ENCODE results near the gene FANCD2.
"Not testable (repeated sequence)": the region's sequence is repeated elsewhere in the genome, so short reads cannot be mapped to it uniquely, and the experiment has no call there.

Gene FANCD2

DNA sequence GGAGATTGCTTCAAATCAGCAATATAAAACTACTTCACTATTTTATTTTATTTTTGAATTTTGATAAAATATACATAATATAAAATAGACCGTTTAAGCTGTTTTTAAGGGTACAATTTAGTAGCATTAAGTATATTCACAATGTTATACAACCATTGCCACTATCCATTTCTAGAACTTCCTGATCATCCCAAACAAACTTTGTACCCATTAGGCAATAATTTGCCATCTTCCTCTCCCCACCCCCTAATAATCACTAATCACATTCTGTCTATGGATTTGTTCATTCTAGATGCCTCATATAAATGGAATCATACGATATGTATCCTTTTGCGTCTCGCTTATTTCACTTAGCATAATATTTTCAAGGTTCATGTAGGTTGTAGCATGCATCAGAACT, 28.9 kb downstream of the FANCD2 start:
- Histone ChIP-seq H3K9me3 (ENCODE audit: control extremely low read depth in 1 of 5, control insufficient read depth in 4 of 5, insufficient read depth in 2 of 5, low read depth in 1 of 5, low read length in 4 of 5) (no peaks in the 10 kb centered on the region), H3K27me3 (replicated peaks in 2 of 5; ENCODE audit: control insufficient read depth in 4 of 5, insufficient read depth in 5 of 5, low read length in 4 of 5) (no peaks in the 10 kb centered on the region), H3K36me3 (ENCODE audit: control insufficient read depth in 4 of 4, insufficient read depth in 4 of 4, low read length in 3 of 4) (peaks cover 0 to 7% (median 3%) of the 10 kb centered on the region in 4 experiments), H3K4me1 (ENCODE audit: control extremely low read depth in 1 of 4, control insufficient read depth in 4 of 4, insufficient read depth in 4 of 4, low read length in 3 of 4) (no peaks in the 10 kb centered on the region), H3K27ac (ENCODE audit: insufficient read depth in 1 of 2, low read depth in 1 of 2, low read length in 2 of 2, poor library complexity in 1 of 2, severe bottlenecking in 2 of 2) (no peak overlapping the region), H3K4me3 (ENCODE audit: control insufficient read depth in 1 of 7, extremely low read depth in 1 of 7, insufficient read depth in 4 of 7, low read depth in 2 of 7, low read length in 6 of 7) (no peak overlapping the region)
- CTCF ChIA-PET = interaction anchor here (0.8 kb wide), 1 partner anchor 13 kb away, joined by 3 read pairs; no protein-coding TSS in a partner anchor
- WGBS (ENCODE audit: insufficient coverage) = no CpG with 5 or more reads among the region's 4 CpGs
- no peak for DNase-seq
- POLR2A ChIA-PET = no interaction called here

GRCh38 chr3:10070077-10070476, 43.8 kb downstream of the FANCD2 start:
- H3K4me1 ChIP-seq (ENCODE audit: control extremely low read depth in 1 of 4, control insufficient read depth in 4 of 4, insufficient read depth in 4 of 4, low read length in 3 of 4); CTCF ChIA-PET; H3K9me3 ChIP-seq (ENCODE audit: control extremely low read depth in 1 of 5, control insufficient read depth in 4 of 5, insufficient read depth in 2 of 5, low read depth in 1 of 5, low read length in 4 of 5); H3K27me3 ChIP-seq (replicated peaks in 2 of 5; ENCODE audit: control insufficient read depth in 4 of 5, insufficient read depth in 5 of 5, low read length in 4 of 5); DNase-seq; H3K4me3 ChIP-seq (ENCODE audit: control insufficient read depth in 1 of 7, extremely low read depth in 1 of 7, insufficient read depth in 4 of 7, low read depth in 2 of 7, low read length in 6 of 7); H3K27ac ChIP-seq (ENCODE audit: insufficient read depth in 1 of 2, low read depth in 1 of 2, low read length in 2 of 2, poor library complexity in 1 of 2, severe bottlenecking in 2 of 2); POLR2A ChIA-PET: not testable (repeated sequence)
- 100% methylated on average over 12 of the region's 33 CpGs for WGBS (ENCODE audit: insufficient coverage)
- H3K36me3 ChIP-seq (ENCODE audit: control insufficient read depth in 4 of 4, insufficient read depth in 4 of 4, low read length in 3 of 4) = peaks cover 7 to 30% (median 21%) of the 10 kb centered on the region in 4 experiments

- CTCF ChIA-PET = interaction anchor here (0.8 kb wide), 1 partner anchor 293 kb away, joined by 3 read pairs; no protein-coding TSS in a partner anchor
- Histone ChIP-seq H3K9me3 (ENCODE audit: control extremely low read depth in 1 of 5, control insufficient read depth in 4 of 5, insufficient read depth in 2 of 5, low read depth in 1 of 5, low read length in 4 of 5) (no peaks in the 10 kb centered on the region), H3K4me3 (ENCODE audit: control insufficient read depth in 1 of 7, extremely low read depth in 1 of 7, insufficient read depth in 4 of 7, low read depth in 2 of 7, low read length in 6 of 7) (no peak overlapping the region), H3K27ac (ENCODE audit: insufficient read depth in 1 of 2, low read depth in 1 of 2, low read length in 2 of 2, poor library complexity in 1 of 2, severe bottlenecking in 2 of 2) (no peak overlapping the region), H3K4me1 (ENCODE audit: control extremely low read depth in 1 of 4, control insufficient read depth in 4 of 4, insufficient read depth in 4 of 4, low read length in 3 of 4) (no peaks in the 10 kb centered on the region), H3K36me3 (ENCODE audit: control insufficient read depth in 4 of 4, insufficient read depth in 4 of 4, low read length in 3 of 4) (peaks cover 3 to 35% (median 15%) of the 10 kb centered on the region in 4 experiments), H3K27me3 (replicated peaks in 2 of 5; ENCODE audit: control insufficient read depth in 4 of 5, insufficient read depth in 5 of 5, low read length in 4 of 5) (no peaks in the 10 kb centered on the region)
- no peak for DNase-seq
- POLR2A ChIA-PET = no interaction called here
Observed at GRCh38 chr3:10074666-10075065, 48.4 kb downstream of the FANCD2 start.

DNA sequence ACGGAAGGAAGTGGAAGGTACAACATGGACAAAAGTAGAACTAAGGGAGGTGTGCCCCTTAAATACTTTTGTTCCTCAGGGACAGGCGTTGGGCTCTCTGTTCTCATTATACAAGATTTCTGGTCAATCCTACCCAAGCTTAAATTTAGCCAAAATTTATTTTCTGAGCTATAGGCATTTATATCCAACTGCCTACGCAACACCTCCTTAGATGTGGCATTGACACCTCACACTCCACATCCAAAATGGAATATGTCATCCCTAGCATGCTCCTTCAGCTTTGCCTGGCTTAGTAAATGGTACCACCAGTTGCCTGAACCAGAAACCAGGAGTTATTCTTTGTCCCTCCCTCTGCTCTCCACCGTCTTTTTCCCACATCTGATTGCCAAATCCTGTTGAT, 55.6 kb downstream of the FANCD2 start:
- Histone ChIP-seq H3K27me3 (replicated peaks in 2 of 5; ENCODE audit: control insufficient read depth in 4 of 5, insufficient read depth in 5 of 5, low read length in 4 of 5) (no peaks in the 10 kb centered on the region), H3K4me3 (ENCODE audit: control insufficient read depth in 1 of 7, extremely low read depth in 1 of 7, insufficient read depth in 4 of 7, low read depth in 2 of 7, low read length in 6 of 7) (no peak overlapping the region), H3K36me3 (ENCODE audit: control insufficient read depth in 4 of 4, insufficient read depth in 4 of 4, low read length in 3 of 4) (peaks cover 20 to 63% (median 39%) of the 10 kb centered on the region in 4 experiments), H3K4me1 (ENCODE audit: control extremely low read depth in 1 of 4, control insufficient read depth in 4 of 4, insufficient read depth in 4 of 4, low read length in 3 of 4) (no peaks in the 10 kb centered on the region), H3K9me3 (ENCODE audit: control extremely low read depth in 1 of 5, control insufficient read depth in 4 of 5, insufficient read depth in 2 of 5, low read depth in 1 of 5, low read length in 4 of 5) (no peaks in the 10 kb centered on the region), H3K27ac (ENCODE audit: insufficient read depth in 1 of 2, low read depth in 1 of 2, low read length in 2 of 2, poor library complexity in 1 of 2, severe bottlenecking in 2 of 2) (no peak overlapping the region)
- DNase-seq = no peak
- WGBS (ENCODE audit: insufficient coverage) = 95% methylated on average over 3 of the region's 4 CpGs
- POLR2A ChIA-PET = interaction anchor here (0.6 kb wide), 1 partner anchor 24 kb away, joined by 3 read pairs; no protein-coding TSS in a partner anchor
- CTCF ChIA-PET = no interaction called here

DNA sequence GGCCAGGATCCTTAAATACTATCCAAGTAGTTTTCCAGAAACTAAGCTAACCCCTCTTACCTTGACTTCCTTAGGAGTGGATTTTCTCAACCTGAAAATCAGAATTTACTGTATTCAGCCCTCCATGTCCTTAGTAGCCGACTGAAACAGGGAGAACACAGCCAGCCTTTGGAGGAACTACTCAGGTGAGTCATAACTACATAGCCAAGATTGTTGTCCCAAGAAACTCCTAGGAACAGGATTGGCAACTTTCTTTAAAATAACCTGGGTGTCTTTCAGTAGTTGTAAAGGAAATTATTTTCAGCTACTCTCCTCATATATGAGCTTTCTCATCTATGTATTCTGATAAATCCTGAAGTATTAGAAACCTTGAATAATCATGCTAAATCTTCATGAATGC, 59.5 kb downstream of the FANCD2 start:
- DNase-seq = no peak
- POLR2A ChIA-PET = no interaction called here
- no peaks in the 10 kb centered on the region for H3K27me3 ChIP-seq (replicated peaks in 2 of 5; ENCODE audit: control insufficient read depth in 4 of 5, insufficient read depth in 5 of 5, low read length in 4 of 5)
- H3K4me1 ChIP-seq (ENCODE audit: control extremely low read depth in 1 of 4, control insufficient read depth in 4 of 4, insufficient read depth in 4 of 4, low read length in 3 of 4) = no peaks in the 10 kb centered on the region
- no peaks in the 10 kb centered on the region for H3K9me3 ChIP-seq (ENCODE audit: control extremely low read depth in 1 of 5, control insufficient read depth in 4 of 5, insufficient read depth in 2 of 5, low read depth in 1 of 5, low read length in 4 of 5)
- H3K27ac ChIP-seq (ENCODE audit: insufficient read depth in 1 of 2, low read depth in 1 of 2, low read length in 2 of 2, poor library complexity in 1 of 2, severe bottlenecking in 2 of 2) = no peak overlapping the region
- H3K4me3 ChIP-seq (ENCODE audit: control insufficient read depth in 1 of 7, extremely low read depth in 1 of 7, insufficient read depth in 4 of 7, low read depth in 2 of 7, low read length in 6 of 7) = no peak overlapping the region
- H3K36me3 ChIP-seq (ENCODE audit: control insufficient read depth in 4 of 4, insufficient read depth in 4 of 4, low read length in 3 of 4) = peaks cover 22 to 76% (median 45%) of the 10 kb centered on the region in 4 experiments
- 100% methylated on average over 1 of the region's 1 CpG for WGBS (ENCODE audit: insufficient coverage)
- CTCF ChIA-PET = interaction anchor here (1.1 kb wide), 1 partner anchor 133 kb away, joined by 3 read pairs; no protein-coding TSS in a partner anchor

- ChIA-PET POLR2A (interaction anchor here (0.6 kb wide), 1 partner anchor 25 kb away, joined by 3 read pairs; no protein-coding TSS in a partner anchor), CTCF (interaction anchor here (2.5 kb wide), 1 partner anchor 10 kb away, joined by 7 read pairs; no protein-coding TSS in a partner anchor)
- DNase-seq = no peak
- Histone ChIP-seq H3K4me3 (ENCODE audit: control insufficient read depth in 1 of 7, extremely low read depth in 1 of 7, insufficient read depth in 4 of 7, low read depth in 2 of 7, low read length in 6 of 7) (no peak overlapping the region), H3K9me3 (ENCODE audit: control extremely low read depth in 1 of 5, control insufficient read depth in 4 of 5, insufficient read depth in 2 of 5, low read depth in 1 of 5, low read length in 4 of 5) (no peaks in the 10 kb centered on the region), H3K4me1 (ENCODE audit: control extremely low read depth in 1 of 4, control insufficient read depth in 4 of 4, insufficient read depth in 4 of 4, low read length in 3 of 4) (no peaks in the 10 kb centered on the region), H3K27ac (ENCODE audit: insufficient read depth in 1 of 2, low read depth in 1 of 2, low read length in 2 of 2, poor library complexity in 1 of 2, severe bottlenecking in 2 of 2) (no peak overlapping the region), H3K27me3 (replicated peaks in 2 of 5; ENCODE audit: control insufficient read depth in 4 of 5, insufficient read depth in 5 of 5, low read length in 4 of 5) (no peaks in the 10 kb centered on the region), H3K36me3 (ENCODE audit: control insufficient read depth in 4 of 4, insufficient read depth in 4 of 4, low read length in 3 of 4) (peaks cover 23 to 70% (median 38%) of the 10 kb centered on the region in 4 experiments)
- 93% methylated on average over 3 of the region's 4 CpGs for WGBS (ENCODE audit: insufficient coverage)
Observed at GRCh38 chr3:10088256-10088655, 62.0 kb downstream of the FANCD2 start.

GRCh38 chr3:10090179-10090578, 63.9 kb downstream of the FANCD2 start:
- Histone ChIP-seq H3K27ac (ENCODE audit: insufficient read depth in 1 of 2, low read depth in 1 of 2, low read length in 2 of 2, poor library complexity in 1 of 2, severe bottlenecking in 2 of 2) (no peak overlapping the region), H3K36me3 (ENCODE audit: control insufficient read depth in 4 of 4, insufficient read depth in 4 of 4, low read length in 3 of 4) (peaks cover 20 to 78% (median 41%) of the 10 kb centered on the region in 4 experiments), H3K9me3 (ENCODE audit: control extremely low read depth in 1 of 5, control insufficient read depth in 4 of 5, insufficient read depth in 2 of 5, low read depth in 1 of 5, low read length in 4 of 5) (no peaks in the 10 kb centered on the region), H3K4me3 (ENCODE audit: control insufficient read depth in 1 of 7, extremely low read depth in 1 of 7, insufficient read depth in 4 of 7, low read depth in 2 of 7, low read length in 6 of 7) (no peak overlapping the region), H3K27me3 (replicated peaks in 2 of 5; ENCODE audit: control insufficient read depth in 4 of 5, insufficient read depth in 5 of 5, low read length in 4 of 5) (no peaks in the 10 kb centered on the region), H3K4me1 (ENCODE audit: control extremely low read depth in 1 of 4, control insufficient read depth in 4 of 4, insufficient read depth in 4 of 4, low read length in 3 of 4) (no peaks in the 10 kb centered on the region)
- ChIA-PET CTCF (interaction anchor here (0.8 kb wide), 2 partner anchors 14 to 282 kb away, joined by 3 read pairs; no protein-coding TSS in a partner anchor), POLR2A (interaction anchor here (0.5 kb wide), 1 partner anchor 18 kb away, joined by 6 read pairs; no protein-coding TSS in a partner anchor)
- DNase-seq = no peak
- WGBS (ENCODE audit: insufficient coverage) = 93% methylated on average over 6 of the region's 6 CpGs

All from common myeloid progenitor, CD34-positive (primary cell).